HEK293 (cell line): ENCODE data around the gene CYB5R4.

Experiments used
- IKZF3 ChIP-seq: fragments of 450-650 bp; IDR thresholded peaks from 2 replicates; pipeline ENCODE4 v1.5.0; 2018; ENCODE audit warnings: missing biosample characterization, mild to moderate bottlenecking, missing genetic modification characterization, moderate library complexity
- MEIS1 ChIP-seq: sonication (generic); formaldehyde crosslinking; IDR thresholded peaks from 2 replicates; pipeline ENCODE4 v1.8.1; 2022; ENCODE audit warnings: missing genetic modification reagents, mild to moderate bottlenecking, borderline replicate concordance
- PRDM1 ChIP-seq: fragments of 450-650 bp; formaldehyde crosslinking; IDR thresholded peaks from 2 replicates; pipeline ENCODE4; 2016; ENCODE audit warnings: missing biosample characterization, missing genetic modification characterization
- SP7 ChIP-seq: fragments of 450-650 bp; formaldehyde crosslinking; IDR thresholded peaks from 2 replicates; pipeline ENCODE4 v1.5.1; 2016; ENCODE audit warnings: missing biosample characterization, missing genetic modification characterization
- ZBTB1 ChIP-seq: fragments of 450-650 bp; formaldehyde crosslinking; IDR thresholded peaks from 2 replicates; pipeline ENCODE4 v1.5.1; 2016; ENCODE audit warnings: missing biosample characterization, missing genetic modification characterization
- ZBTB17 ChIP-seq: fragments of 450-650 bp; formaldehyde crosslinking; IDR thresholded peaks from 2 replicates; pipeline ENCODE4 v1.5.1; 2016; ENCODE audit warnings: missing biosample characterization, missing genetic modification characterization
- ZBTB48 ChIP-seq: fragments of 450-650 bp; formaldehyde crosslinking; IDR thresholded peaks from 2 replicates; pipeline ENCODE4 v1.5.1; 2016; ENCODE audit warnings: missing biosample characterization, missing genetic modification characterization
- ZNF114 ChIP-seq: fragments of 450-650 bp; formaldehyde crosslinking; IDR thresholded peaks from 2 replicates; pipeline ENCODE4 v1.5.0; 2017; ENCODE audit warnings: missing biosample characterization, missing genetic modification characterization
- ZNF174 ChIP-seq: fragments of 450-650 bp; formaldehyde crosslinking; IDR thresholded peaks from 2 replicates; pipeline ENCODE4 v1.5.0; 2017; ENCODE audit warnings: missing biosample characterization, mild to moderate bottlenecking, missing genetic modification characterization
- ZNF184 ChIP-seq: fragments of 450-650 bp; IDR thresholded peaks from 2 replicates; pipeline ENCODE4 v1.5.1; 2018; ENCODE audit warnings: missing biosample characterization, mild to moderate bottlenecking, missing genetic modification characterization
- ZNF214 ChIP-seq: fragments of 450-650 bp; formaldehyde crosslinking; IDR thresholded peaks from 2 replicates; pipeline ENCODE4 v1.5.1; 2017; ENCODE audit warnings: missing biosample characterization, mild to moderate bottlenecking, missing genetic modification characterization, borderline replicate concordance
- ZNF311 ChIP-seq: fragments of 450-650 bp; formaldehyde crosslinking; IDR thresholded peaks from 2 replicates; pipeline ENCODE4 v1.5.1; 2017; ENCODE audit warnings: missing biosample characterization, missing genetic modification characterization, borderline replicate concordance
- ZNF404 ChIP-seq: fragments of 450-650 bp; formaldehyde crosslinking; IDR thresholded peaks from 2 replicates; pipeline ENCODE4 v1.5.1; 2017; ENCODE audit warnings: missing biosample characterization, missing genetic modification characterization
- ZNF521 ChIP-seq: fragments of 450-650 bp; formaldehyde crosslinking; IDR thresholded peaks from 2 replicates; pipeline ENCODE4 v1.5.1; 2017; ENCODE audit warnings: missing biosample characterization, mild to moderate bottlenecking, missing genetic modification characterization
- ZNF561 ChIP-seq: fragments of 450-650 bp; IDR thresholded peaks from 2 replicates; pipeline ENCODE4 v1.5.1; 2018; ENCODE audit warnings: missing biosample characterization, missing genetic modification characterization, borderline replicate concordance
- ZNF571 ChIP-seq: fragments of 450-650 bp; formaldehyde crosslinking; IDR thresholded peaks from 2 replicates; pipeline ENCODE4 v1.5.0; 2017; ENCODE audit warnings: missing biosample characterization, missing genetic modification characterization
- ZNF76 ChIP-seq: fragments of 450-650 bp; formaldehyde crosslinking; IDR thresholded peaks from 2 replicates; pipeline ENCODE4; 2016; ENCODE audit warnings: low read depth, missing biosample characterization, missing genetic modification characterization, borderline replicate concordance
- ZSCAN23 ChIP-seq: fragments of 450-650 bp; formaldehyde crosslinking; IDR thresholded peaks from 2 replicates; pipeline ENCODE4 v1.5.1; 2016; ENCODE audit warnings: missing biosample characterization, missing genetic modification characterization
- TF ChIP-seq, protein P1 (sequence below): fragments of 450-650 bp; formaldehyde crosslinking; IDR thresholded peaks from 2 replicates; pipeline ENCODE4 v1.5.1; 2016; ENCODE audit warnings: missing biosample characterization, missing genetic modification characterization, borderline replicate concordance
- TF ChIP-seq, protein P2 (sequence below): fragments of 450-650 bp; formaldehyde crosslinking; IDR thresholded peaks from 2 replicates; pipeline ENCODE4 v1.5.1; 2016; ENCODE audit warnings: missing biosample characterization, missing genetic modification characterization
- TF ChIP-seq, protein P3 (sequence below): fragments of 450-650 bp; formaldehyde crosslinking; IDR thresholded peaks from 2 replicates; pipeline ENCODE4 v1.5.1; 2016; ENCODE audit warnings: missing biosample characterization, missing genetic modification characterization
- TF ChIP-seq, protein P4 (sequence below): fragments of 450-650 bp; formaldehyde crosslinking; IDR thresholded peaks from 2 replicates; pipeline ENCODE4 v1.5.1; 2016; ENCODE audit warnings: missing biosample characterization, missing genetic modification characterization
- TF ChIP-seq, protein P5 (sequence below): fragments of 450-650 bp; formaldehyde crosslinking; IDR thresholded peaks from 2 replicates; pipeline ENCODE4 v1.5.1; 2016; ENCODE audit warnings: missing biosample characterization, missing genetic modification characterization
- TF ChIP-seq, protein P6 (sequence below): fragments of 450-650 bp; formaldehyde crosslinking; IDR thresholded peaks from 2 replicates; pipeline ENCODE4 v1.5.1; 2017; ENCODE audit warnings: missing biosample characterization, missing genetic modification characterization
- TF ChIP-seq, protein P7 (sequence below): fragments of 450-650 bp; formaldehyde crosslinking; IDR thresholded peaks from 2 replicates; pipeline ENCODE4 v1.5.1; 2017; ENCODE audit warnings: missing biosample characterization, missing genetic modification characterization

The CYB5R4 gene

DNA sequence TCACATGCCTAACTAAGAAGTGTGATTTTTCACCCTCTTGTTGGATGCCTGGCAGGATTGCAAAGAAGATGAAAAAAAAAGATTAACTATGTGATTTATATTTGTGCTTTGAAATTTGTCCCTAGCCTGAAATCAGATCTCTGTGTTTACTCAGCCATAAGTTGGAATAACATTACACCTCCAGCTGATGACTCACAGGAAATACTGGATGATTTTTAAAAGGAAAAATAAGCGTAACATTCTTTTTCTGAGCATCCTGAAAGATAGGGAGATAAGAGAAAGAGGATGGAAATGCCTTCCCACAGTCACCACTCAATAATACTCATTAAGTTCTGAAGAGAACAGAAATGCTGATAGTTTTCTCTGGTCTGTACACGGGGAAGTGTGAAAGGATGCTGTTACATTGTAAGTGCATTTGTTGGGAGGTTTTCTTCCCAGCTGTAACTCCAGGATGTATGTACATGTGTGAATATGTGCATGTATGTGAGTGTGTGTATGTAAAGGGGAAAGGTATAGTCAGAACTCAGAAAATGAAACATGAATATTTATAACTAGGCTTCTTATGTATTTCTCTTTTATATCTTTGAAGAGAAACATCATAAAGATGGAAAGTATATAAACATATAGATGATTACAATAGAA is 43.7 kb upstream of the CYB5R4 start (continued):
- TF ChIP-seq SP7 (tag by site-specific recombination) (peak; percentile 92), ZNF114 (tag by site-specific recombination) (no peak), ZNF311 (tag by site-specific recombination) (no peak), ZNF521 (tag by site-specific recombination) (no peak), ZNF214 (tag by site-specific recombination) (no peak), ZNF174 (tag by site-specific recombination) (no peak), ZNF571 (tag by site-specific recombination) (no peak), ZNF561 (tag by site-specific recombination) (peak; percentile 48; the same call in 1 of the 2 replicates), PRDM1 (tag by site-specific recombination) (0 out of 2 replicates have a peak, but pooled peaks have one; percentile 12), ZBTB17 (tag by site-specific recombination) (peak; percentile 74), IKZF3 (tag by site-specific recombination) (peak; percentile 49; the same call in 1 of the 2 replicates), ZNF76 (tag by site-specific recombination) (no peak), ZBTB1 (tag by site-specific recombination) (no peak), ZNF404 (tag by site-specific recombination) (no peak), ZSCAN23 (tag by site-specific recombination) (0 out of 2 replicates have a peak, but pooled peaks have one; percentile 58), ZBTB48 (tag by site-specific recombination) (no peak), ZNF184 (tag by site-specific recombination) (peak; percentile 67; the same call in 1 of the 2 replicates), MEIS1 (CRISPR knock-in tag) (peak; percentile 74; the same call in 1 of the 2 replicates)
- TF ChIP-seq, protein P1, sequence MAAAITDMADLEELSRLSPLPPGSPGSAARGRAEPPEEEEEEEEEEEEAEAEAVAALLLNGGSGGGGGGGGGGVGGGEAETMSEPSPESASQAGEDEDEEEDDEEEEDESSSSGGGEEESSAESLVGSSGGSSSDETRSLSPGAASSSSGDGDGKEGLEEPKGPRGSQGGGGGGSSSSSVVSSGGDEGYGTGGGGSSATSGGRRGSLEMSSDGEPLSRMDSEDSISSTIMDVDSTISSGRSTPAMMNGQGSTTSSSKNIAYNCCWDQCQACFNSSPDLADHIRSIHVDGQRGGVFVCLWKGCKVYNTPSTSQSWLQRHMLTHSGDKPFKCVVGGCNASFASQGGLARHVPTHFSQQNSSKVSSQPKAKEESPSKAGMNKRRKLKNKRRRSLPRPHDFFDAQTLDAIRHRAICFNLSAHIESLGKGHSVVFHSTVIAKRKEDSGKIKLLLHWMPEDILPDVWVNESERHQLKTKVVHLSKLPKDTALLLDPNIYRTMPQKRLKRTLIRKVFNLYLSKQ (tag by site-specific recombination), result no peak
- TF ChIP-seq, protein P2, sequence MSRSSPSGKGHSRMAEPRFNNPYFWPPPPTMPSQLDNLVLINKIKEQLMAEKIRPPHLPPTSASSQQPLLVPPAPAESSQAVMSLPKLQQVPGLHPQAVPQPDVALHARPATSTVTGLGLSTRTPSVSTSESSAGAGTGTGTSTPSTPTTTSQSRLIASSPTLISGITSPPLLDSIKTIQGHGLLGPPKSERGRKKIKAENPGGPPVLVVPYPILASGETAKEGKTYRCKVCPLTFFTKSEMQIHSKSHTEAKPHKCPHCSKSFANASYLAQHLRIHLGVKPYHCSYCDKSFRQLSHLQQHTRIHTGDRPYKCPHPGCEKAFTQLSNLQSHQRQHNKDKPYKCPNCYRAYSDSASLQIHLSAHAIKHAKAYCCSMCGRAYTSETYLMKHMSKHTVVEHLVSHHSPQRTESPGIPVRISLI (tag by site-specific recombination), result peak; percentile 98
- TF ChIP-seq, protein P3, sequence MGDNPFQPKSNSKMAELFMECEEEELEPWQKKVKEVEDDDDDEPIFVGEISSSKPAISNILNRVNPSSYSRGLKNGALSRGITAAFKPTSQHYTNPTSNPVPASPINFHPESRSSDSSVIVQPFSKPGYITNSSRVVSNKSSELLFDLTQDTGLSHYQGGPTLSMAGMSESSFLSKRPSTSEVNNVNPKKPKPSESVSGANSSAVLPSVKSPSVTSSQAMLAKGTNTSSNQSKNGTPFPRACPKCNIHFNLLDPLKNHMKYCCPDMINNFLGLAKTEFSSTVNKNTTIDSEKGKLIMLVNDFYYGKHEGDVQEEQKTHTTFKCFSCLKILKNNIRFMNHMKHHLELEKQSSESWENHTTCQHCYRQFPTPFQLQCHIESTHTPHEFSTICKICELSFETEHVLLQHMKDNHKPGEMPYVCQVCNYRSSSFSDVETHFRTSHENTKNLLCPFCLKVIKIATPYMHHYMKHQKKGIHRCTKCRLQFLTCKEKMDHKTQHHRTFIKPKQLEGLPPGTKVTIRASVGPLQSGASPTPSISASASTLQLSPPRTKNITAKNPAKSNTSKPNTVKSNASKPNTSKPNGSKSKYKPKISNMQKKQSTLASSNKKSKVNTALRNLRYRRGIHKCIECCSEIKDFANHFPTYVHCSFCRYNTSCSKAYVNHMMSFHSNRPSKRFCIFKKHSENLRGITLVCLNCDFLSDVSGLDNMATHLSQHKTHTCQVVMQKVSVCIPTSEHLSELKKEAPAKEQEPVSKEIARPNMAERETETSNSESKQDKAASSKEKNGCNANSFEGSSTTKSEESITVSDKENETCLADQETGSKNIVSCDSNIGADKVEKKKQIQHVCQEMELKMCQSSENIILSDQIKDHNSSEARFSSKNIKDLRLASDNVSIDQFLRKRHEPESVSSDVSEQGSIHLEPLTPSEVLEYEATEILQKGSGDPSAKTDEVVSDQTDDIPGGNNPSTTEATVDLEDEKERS (tag by site-specific recombination), result 0 out of 2 replicates have a peak, but pooled peaks have one; percentile 37
- TF ChIP-seq, protein P4, sequence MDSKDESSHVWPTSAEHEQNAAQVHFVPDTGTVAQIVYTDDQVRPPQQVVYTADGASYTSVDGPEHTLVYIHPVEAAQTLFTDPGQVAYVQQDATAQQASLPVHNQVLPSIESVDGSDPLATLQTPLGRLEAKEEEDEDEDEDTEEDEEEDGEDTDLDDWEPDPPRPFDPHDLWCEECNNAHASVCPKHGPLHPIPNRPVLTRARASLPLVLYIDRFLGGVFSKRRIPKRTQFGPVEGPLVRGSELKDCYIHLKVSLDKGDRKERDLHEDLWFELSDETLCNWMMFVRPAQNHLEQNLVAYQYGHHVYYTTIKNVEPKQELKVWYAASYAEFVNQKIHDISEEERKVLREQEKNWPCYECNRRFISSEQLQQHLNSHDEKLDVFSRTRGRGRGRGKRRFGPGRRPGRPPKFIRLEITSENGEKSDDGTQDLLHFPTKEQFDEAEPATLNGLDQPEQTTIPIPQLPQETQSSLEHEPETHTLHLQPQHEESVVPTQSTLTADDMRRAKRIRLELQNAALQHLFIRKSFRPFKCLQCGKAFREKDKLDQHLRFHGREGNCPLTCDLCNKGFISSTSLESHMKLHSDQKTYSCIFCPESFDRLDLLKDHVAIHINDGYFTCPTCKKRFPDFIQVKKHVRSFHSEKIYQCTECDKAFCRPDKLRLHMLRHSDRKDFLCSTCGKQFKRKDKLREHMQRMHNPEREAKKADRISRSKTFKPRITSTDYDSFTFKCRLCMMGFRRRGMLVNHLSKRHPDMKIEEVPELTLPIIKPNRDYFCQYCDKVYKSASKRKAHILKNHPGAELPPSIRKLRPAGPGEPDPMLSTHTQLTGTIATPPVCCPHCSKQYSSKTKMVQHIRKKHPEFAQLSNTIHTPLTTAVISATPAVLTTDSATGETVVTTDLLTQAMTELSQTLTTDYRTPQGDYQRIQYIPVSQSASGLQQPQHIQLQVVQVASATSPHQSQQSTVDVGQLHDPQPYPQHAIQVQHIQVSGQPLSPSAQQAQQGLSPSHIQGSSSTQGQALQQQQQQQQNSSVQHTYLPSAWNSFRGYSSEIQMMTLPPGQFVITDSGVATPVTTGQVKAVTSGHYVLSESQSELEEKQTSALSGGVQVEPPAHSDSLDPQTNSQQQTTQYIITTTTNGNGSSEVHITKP (tag by site-specific recombination), result no peak
- TF ChIP-seq, protein P5, sequence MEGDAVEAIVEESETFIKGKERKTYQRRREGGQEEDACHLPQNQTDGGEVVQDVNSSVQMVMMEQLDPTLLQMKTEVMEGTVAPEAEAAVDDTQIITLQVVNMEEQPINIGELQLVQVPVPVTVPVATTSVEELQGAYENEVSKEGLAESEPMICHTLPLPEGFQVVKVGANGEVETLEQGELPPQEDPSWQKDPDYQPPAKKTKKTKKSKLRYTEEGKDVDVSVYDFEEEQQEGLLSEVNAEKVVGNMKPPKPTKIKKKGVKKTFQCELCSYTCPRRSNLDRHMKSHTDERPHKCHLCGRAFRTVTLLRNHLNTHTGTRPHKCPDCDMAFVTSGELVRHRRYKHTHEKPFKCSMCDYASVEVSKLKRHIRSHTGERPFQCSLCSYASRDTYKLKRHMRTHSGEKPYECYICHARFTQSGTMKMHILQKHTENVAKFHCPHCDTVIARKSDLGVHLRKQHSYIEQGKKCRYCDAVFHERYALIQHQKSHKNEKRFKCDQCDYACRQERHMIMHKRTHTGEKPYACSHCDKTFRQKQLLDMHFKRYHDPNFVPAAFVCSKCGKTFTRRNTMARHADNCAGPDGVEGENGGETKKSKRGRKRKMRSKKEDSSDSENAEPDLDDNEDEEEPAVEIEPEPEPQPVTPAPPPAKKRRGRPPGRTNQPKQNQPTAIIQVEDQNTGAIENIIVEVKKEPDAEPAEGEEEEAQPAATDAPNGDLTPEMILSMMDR (tag by site-specific recombination), result no peak
- TF ChIP-seq, protein P6, sequence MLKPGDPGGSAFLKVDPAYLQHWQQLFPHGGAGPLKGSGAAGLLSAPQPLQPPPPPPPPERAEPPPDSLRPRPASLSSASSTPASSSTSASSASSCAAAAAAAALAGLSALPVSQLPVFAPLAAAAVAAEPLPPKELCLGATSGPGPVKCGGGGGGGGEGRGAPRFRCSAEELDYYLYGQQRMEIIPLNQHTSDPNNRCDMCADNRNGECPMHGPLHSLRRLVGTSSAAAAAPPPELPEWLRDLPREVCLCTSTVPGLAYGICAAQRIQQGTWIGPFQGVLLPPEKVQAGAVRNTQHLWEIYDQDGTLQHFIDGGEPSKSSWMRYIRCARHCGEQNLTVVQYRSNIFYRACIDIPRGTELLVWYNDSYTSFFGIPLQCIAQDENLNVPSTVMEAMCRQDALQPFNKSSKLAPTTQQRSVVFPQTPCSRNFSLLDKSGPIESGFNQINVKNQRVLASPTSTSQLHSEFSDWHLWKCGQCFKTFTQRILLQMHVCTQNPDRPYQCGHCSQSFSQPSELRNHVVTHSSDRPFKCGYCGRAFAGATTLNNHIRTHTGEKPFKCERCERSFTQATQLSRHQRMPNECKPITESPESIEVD, result peak; percentile 94
- TF ChIP-seq, protein P7, sequence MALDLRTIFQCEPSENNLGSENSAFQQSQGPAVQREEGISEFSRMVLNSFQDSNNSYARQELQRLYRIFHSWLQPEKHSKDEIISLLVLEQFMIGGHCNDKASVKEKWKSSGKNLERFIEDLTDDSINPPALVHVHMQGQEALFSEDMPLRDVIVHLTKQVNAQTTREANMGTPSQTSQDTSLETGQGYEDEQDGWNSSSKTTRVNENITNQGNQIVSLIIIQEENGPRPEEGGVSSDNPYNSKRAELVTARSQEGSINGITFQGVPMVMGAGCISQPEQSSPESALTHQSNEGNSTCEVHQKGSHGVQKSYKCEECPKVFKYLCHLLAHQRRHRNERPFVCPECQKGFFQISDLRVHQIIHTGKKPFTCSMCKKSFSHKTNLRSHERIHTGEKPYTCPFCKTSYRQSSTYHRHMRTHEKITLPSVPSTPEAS (tag by site-specific recombination), result peak; percentile 33; the same call in 1 of the 2 replicates
